ENCODE measurements around the gene SURF1.

- no peak for TF ChIP-seq EP300 (IDR thresholded peaks at IDR 0.05)
- TF ChIP-seq, protein P1, sequence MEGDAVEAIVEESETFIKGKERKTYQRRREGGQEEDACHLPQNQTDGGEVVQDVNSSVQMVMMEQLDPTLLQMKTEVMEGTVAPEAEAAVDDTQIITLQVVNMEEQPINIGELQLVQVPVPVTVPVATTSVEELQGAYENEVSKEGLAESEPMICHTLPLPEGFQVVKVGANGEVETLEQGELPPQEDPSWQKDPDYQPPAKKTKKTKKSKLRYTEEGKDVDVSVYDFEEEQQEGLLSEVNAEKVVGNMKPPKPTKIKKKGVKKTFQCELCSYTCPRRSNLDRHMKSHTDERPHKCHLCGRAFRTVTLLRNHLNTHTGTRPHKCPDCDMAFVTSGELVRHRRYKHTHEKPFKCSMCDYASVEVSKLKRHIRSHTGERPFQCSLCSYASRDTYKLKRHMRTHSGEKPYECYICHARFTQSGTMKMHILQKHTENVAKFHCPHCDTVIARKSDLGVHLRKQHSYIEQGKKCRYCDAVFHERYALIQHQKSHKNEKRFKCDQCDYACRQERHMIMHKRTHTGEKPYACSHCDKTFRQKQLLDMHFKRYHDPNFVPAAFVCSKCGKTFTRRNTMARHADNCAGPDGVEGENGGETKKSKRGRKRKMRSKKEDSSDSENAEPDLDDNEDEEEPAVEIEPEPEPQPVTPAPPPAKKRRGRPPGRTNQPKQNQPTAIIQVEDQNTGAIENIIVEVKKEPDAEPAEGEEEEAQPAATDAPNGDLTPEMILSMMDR (IDR thresholded peaks at IDR 0.05), result no peak
- no peak for TF ChIP-seq POLR2AphosphoS5 (IDR thresholded peaks at IDR 0.05)
- TF ChIP-seq POLR2A (IDR thresholded peaks at IDR 0.05; ENCODE audit: low read depth), result no peak
Observed at GRCh38 chr9:133320421-133320881, 35.8 kb downstream of the SURF1 start.

Measured in esophagus muscularis mucosa (tissue), 4 donors.